Right kidney (tissue), 1 donor: ENCODE data around the gene SIK2.

Source experiments
- DNase-seq: peaks from one replicate; pipeline ENCODE4 v3.0.0-alpha.2; 2016

SIK2 gene

GRCh38 chr11:111581341-111581740 lies 20.9 kb upstream of the SIK2 start:
- no peak for DNase-seq

GRCh38 chr11:111582163-111582562 lies 20.1 kb upstream of the SIK2 start:
- no peak for DNase-seq

GRCh38 chr11:111582881-111583280 lies 19.4 kb upstream of the SIK2 start:
- no peak for DNase-seq

GRCh38 chr11:111585371-111585770 lies 16.9 kb upstream of the SIK2 start:
- DNase-seq, result no peak

- DNase-seq, result no peak
These were observed 15.8 kb upstream of the SIK2 start for GRCh38 chr11:111586388-111586831.

GRCh38 chr11:111589114-111589513 lies 13.1 kb upstream of the SIK2 start:
- DNase-seq, result no peak

- DNase-seq, result no peak
These were observed 12.3 kb upstream of the SIK2 start for GRCh38 chr11:111589886-111590499.

GRCh38 chr11:111591187-111591960 lies 10.9 kb upstream of the SIK2 start:
- DNase-seq, result no peak

- DNase-seq, result no peak
These were observed 9.8 kb upstream of the SIK2 start for GRCh38 chr11:111592491-111592890.

- DNase-seq, result no peak
These were observed 5.9 kb upstream of the SIK2 start for GRCh38 chr11:111596319-111596718.

- no peak for DNase-seq
These were observed 4.1 kb upstream of the SIK2 start for GRCh38 chr11:111598148-111598547.

- no peak for DNase-seq
These were observed 3.7 kb upstream of the SIK2 start for GRCh38 chr11:111598559-111598958.

- no peak for DNase-seq
These were observed 642 bp upstream of the SIK2 start for GRCh38 chr11:111601636-111601978.

GRCh38 chr11:111602865-111603610 lies 789 bp downstream of the SIK2 start:
- DNase-seq, result peak; percentile 53

GRCh38 chr11:111603611-111604130 lies 1.4 kb downstream of the SIK2 start:
- DNase-seq, result no peak

- DNase-seq, result no peak
These were observed 2.3 kb downstream of the SIK2 start for GRCh38 chr11:111604392-111605009.

GRCh38 chr11:111605681-111606080 lies 3.4 kb downstream of the SIK2 start:
- no peak for DNase-seq

- no peak for DNase-seq
These were observed 4.7 kb downstream of the SIK2 start for GRCh38 chr11:111606986-111607385.

- no peak for DNase-seq
These were observed 5.5 kb downstream of the SIK2 start for GRCh38 chr11:111607751-111608150.

GRCh38 chr11:111612224-111612623 lies 10.0 kb downstream of the SIK2 start:
- DNase-seq, result no peak

GRCh38 chr11:111617286-111617685 lies 15.0 kb downstream of the SIK2 start:
- no peak for DNase-seq

- DNase-seq, result no peak
These were observed 18.3 kb downstream of the SIK2 start for GRCh38 chr11:111620518-111620917.

- DNase-seq, result no peak
These were observed 21.3 kb downstream of the SIK2 start for GRCh38 chr11:111623527-111624030.
